HEK293 (cell line): ENCODE measurements around the gene LSM5.

Experiments
- CTCF ChIP-seq: fragments of 450-650 bp; formaldehyde crosslinking; IDR thresholded peaks from 2 replicates; pipeline ENCODE4 v1.5.1; 2016; ENCODE audit warnings: missing biosample characterization, missing genetic modification characterization
- KLF16 ChIP-seq: fragments of 450-650 bp; formaldehyde crosslinking; IDR thresholded peaks from 2 replicates; pipeline ENCODE4 v1.5.1; 2017; ENCODE audit warnings: missing biosample characterization, missing genetic modification characterization
- MYNN ChIP-seq: fragments of 450-650 bp; formaldehyde crosslinking; IDR thresholded peaks from 2 replicates; pipeline ENCODE4 v1.5.1; 2016; ENCODE audit warnings: missing biosample characterization, missing genetic modification characterization, borderline replicate concordance
- REST ChIP-seq: fragments of 450-650 bp; formaldehyde crosslinking; IDR thresholded peaks from 2 replicates; pipeline ENCODE4 v1.5.1; 2016; ENCODE audit warnings: missing biosample characterization, missing genetic modification characterization
- SCRT2 ChIP-seq: fragments of 450-650 bp; formaldehyde crosslinking; IDR thresholded peaks from 2 replicates; pipeline ENCODE4 v1.5.1; 2016; ENCODE audit warnings: missing biosample characterization, missing genetic modification characterization
- YY1 ChIP-seq: fragments of 450-650 bp; formaldehyde crosslinking; IDR thresholded peaks from 2 replicates; pipeline ENCODE4 v1.5.1; 2018; ENCODE audit warnings: missing biosample characterization, missing genetic modification characterization
- ZBTB1 ChIP-seq: fragments of 450-650 bp; formaldehyde crosslinking; IDR thresholded peaks from 2 replicates; pipeline ENCODE4 v1.5.1; 2016; ENCODE audit warnings: missing biosample characterization, missing genetic modification characterization
- ZNF23 ChIP-seq: fragments of 450-650 bp; formaldehyde crosslinking; IDR thresholded peaks from 2 replicates; pipeline ENCODE4 v1.5.1; 2016; ENCODE audit warnings: missing biosample characterization, missing genetic modification characterization, borderline replicate concordance
- ZNF561 ChIP-seq: fragments of 450-650 bp; IDR thresholded peaks from 2 replicates; pipeline ENCODE4 v1.5.1; 2018; ENCODE audit warnings: missing biosample characterization, missing genetic modification characterization, borderline replicate concordance
- ZNF837 ChIP-seq: fragments of 450-650 bp; formaldehyde crosslinking; IDR thresholded peaks from 2 replicates; pipeline ENCODE4 v1.5.1; 2016; ENCODE audit warnings: missing biosample characterization, missing genetic modification characterization

GRCh38 chr7:32502728-32503127 lies 12.5 kb upstream of the LSM5 start:
- TF ChIP-seq YY1 (tag by site-specific recombination) (no peak), MYNN (no peak), ZNF23 (tag by site-specific recombination) (no peak), CTCF (tag by site-specific recombination) (no peak), REST (no peak), ZNF837 (tag by site-specific recombination) (no peak), SCRT2 (tag by site-specific recombination) (no peak), ZBTB1 (tag by site-specific recombination) (no peak), KLF16 (tag by site-specific recombination) (no peak), ZNF561 (tag by site-specific recombination) (no peak)
